ENCODE results near the gene MBD5. TPM values are rescaled to one million over a fixed set of nuclear protein-coding genes. Genes with fewer than 3 reads are reported as not detected.

Gene MBD5
- total RNA-seq, 2 experiments from 2014 or later, result 13.8 to 46.3 TPM

DNA sequence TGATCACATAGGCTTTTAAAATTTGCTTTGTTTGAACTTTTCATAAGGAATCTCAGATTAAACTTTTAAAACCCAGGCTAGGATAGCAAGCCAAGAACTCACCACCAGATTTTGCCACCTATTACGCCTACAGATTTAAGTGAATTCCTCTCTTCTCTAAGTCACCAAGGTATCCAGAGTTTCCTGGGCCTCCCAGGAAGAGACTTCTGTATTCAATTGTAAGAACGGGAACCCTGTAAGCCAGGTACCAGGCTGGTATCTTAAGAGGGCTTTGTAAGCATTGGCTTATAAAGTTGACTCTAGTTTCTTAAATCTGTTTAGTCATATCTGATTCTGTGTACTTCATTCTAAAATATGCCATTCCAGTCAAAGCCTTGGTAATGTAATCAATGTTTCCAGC is 285.1 kb downstream of the MBD5 start:
- Histone ChIP-seq H3K79me2 (ENCODE audit: insufficient read depth, low read depth, low read length) (no peaks in the 10 kb centered on the region), H3K9me3 (ENCODE audit: low read length) (no peaks in the 10 kb centered on the region), H2AFZ (ENCODE audit: low read length) (no peak overlapping the region), H3K4me2 (ENCODE audit: low read length) (no peak overlapping the region), H3K36me3 (ENCODE audit: insufficient read depth, low read length) (no peaks in the 10 kb centered on the region), H3K4me1 (ENCODE audit: insufficient read depth, low read length, poor library complexity, severe bottlenecking) (no peaks in the 10 kb centered on the region), H3K4me3 (ENCODE audit: low read depth, low read length, poor library complexity, severe bottlenecking) (no peak overlapping the region), H3K27ac (ENCODE audit: low read depth, low read length, poor library complexity, severe bottlenecking) (no peak overlapping the region), H4K20me1 (ENCODE audit: insufficient read depth, low read length) (no peaks in the 10 kb centered on the region), H3K9me2 (ENCODE audit: insufficient read depth, low read length) (no peaks in the 10 kb centered on the region)
- no peak for DNase-seq (ENCODE audit: low spot score)
- TF ChIP-seq, protein P1, sequence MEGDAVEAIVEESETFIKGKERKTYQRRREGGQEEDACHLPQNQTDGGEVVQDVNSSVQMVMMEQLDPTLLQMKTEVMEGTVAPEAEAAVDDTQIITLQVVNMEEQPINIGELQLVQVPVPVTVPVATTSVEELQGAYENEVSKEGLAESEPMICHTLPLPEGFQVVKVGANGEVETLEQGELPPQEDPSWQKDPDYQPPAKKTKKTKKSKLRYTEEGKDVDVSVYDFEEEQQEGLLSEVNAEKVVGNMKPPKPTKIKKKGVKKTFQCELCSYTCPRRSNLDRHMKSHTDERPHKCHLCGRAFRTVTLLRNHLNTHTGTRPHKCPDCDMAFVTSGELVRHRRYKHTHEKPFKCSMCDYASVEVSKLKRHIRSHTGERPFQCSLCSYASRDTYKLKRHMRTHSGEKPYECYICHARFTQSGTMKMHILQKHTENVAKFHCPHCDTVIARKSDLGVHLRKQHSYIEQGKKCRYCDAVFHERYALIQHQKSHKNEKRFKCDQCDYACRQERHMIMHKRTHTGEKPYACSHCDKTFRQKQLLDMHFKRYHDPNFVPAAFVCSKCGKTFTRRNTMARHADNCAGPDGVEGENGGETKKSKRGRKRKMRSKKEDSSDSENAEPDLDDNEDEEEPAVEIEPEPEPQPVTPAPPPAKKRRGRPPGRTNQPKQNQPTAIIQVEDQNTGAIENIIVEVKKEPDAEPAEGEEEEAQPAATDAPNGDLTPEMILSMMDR (conservative IDR thresholded peaks at IDR 0.05; ENCODE audit: low read length), result no peak
- no peak for TF ChIP-seq EZH2phosphoT487 (IDR thresholded peaks at IDR 0.05; ENCODE audit: borderline replicate concordance, low read depth, low read length)
- CTCF ChIA-PET (ENCODE audit: unreplicated experiment), result no interaction called here
- intact Hi-C loops (cut with micrococcal nuclease; ENCODE audit: unreplicated experiment), result no loop called here
- POLR2A ChIA-PET, result no interaction called here
- no TSS peak for BruUV-seq (replicated peaks)

GRCh38 chr2:148317598-148317997 is 296.7 kb downstream of the MBD5 start:
- no TSS peak for BruUV-seq (replicated peaks)
- Histone ChIP-seq H3K79me2 (ENCODE audit: insufficient read depth, low read depth, low read length) (no peaks in the 10 kb centered on the region), H3K9me3 (ENCODE audit: low read length) (no peaks in the 10 kb centered on the region), H2AFZ (ENCODE audit: low read length) (no peak overlapping the region), H3K4me3 (ENCODE audit: low read depth, low read length, poor library complexity, severe bottlenecking) (no peak overlapping the region), H3K9me2 (ENCODE audit: insufficient read depth, low read length) (no peaks in the 10 kb centered on the region), H3K4me2 (ENCODE audit: low read length) (no peak overlapping the region), H4K20me1 (ENCODE audit: insufficient read depth, low read length) (no peaks in the 10 kb centered on the region), H3K36me3 (ENCODE audit: insufficient read depth, low read length) (no peaks in the 10 kb centered on the region), H3K27ac (ENCODE audit: low read depth, low read length, poor library complexity, severe bottlenecking) (no peak overlapping the region), H3K4me1 (ENCODE audit: insufficient read depth, low read length, poor library complexity, severe bottlenecking) (no peaks in the 10 kb centered on the region)
- DNase-seq (ENCODE audit: low spot score), result no peak
- POLR2A ChIA-PET, result no interaction called here
- CTCF ChIA-PET (ENCODE audit: unreplicated experiment), result no interaction called here
- TF ChIP-seq EZH2phosphoT487 (IDR thresholded peaks at IDR 0.05; ENCODE audit: borderline replicate concordance, low read depth, low read length), result no peak
- TF ChIP-seq, protein P1 (conservative IDR thresholded peaks at IDR 0.05; ENCODE audit: low read length), result no peak
- intact Hi-C loops (cut with micrococcal nuclease; ENCODE audit: unreplicated experiment), result no loop called here

DNA sequence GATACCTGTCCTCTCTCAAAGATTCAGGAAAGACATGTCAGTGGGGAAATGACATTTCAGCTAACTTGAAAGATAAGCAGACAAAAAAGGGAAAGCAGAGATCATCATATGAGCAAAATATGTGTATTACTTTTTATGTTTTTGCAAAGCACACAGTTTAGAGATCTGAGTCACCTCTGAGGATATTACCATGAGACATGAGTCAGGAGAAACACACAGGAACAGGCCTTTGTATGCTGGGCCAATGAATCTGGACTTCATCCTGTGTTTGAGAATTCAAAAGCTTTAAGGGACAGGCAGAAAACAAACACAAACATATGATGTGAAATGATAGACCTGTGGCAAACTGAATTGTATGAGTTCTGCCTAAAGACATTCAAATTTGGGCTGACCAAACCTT is 317.6 kb downstream of the MBD5 start:
- ChIA-PET CTCF (ENCODE audit: unreplicated experiment) (no interaction called here), POLR2A (interaction anchor here (0.6 kb wide), 2 partner anchors 36 to 385 kb away, joined by 3 to 5 read pairs; no protein-coding TSS in a partner anchor)
- intact Hi-C loops (cut with micrococcal nuclease; ENCODE audit: unreplicated experiment), result no loop called here
- TF ChIP-seq, protein P1 (conservative IDR thresholded peaks at IDR 0.05; ENCODE audit: low read length), result no peak
- TF ChIP-seq EZH2phosphoT487 (IDR thresholded peaks at IDR 0.05; ENCODE audit: borderline replicate concordance, low read depth, low read length), result no peak
- Histone ChIP-seq H3K4me3 (ENCODE audit: low read depth, low read length, poor library complexity, severe bottlenecking) (no peak overlapping the region), H3K27ac (ENCODE audit: low read depth, low read length, poor library complexity, severe bottlenecking) (no peak overlapping the region), H2AFZ (ENCODE audit: low read length) (no peak overlapping the region), H3K4me1 (ENCODE audit: insufficient read depth, low read length, poor library complexity, severe bottlenecking) (no peaks in the 10 kb centered on the region), H3K9me3 (ENCODE audit: low read length) (no peaks in the 10 kb centered on the region), H3K9me2 (ENCODE audit: insufficient read depth, low read length) (no peaks in the 10 kb centered on the region), H3K79me2 (ENCODE audit: insufficient read depth, low read depth, low read length) (no peaks in the 10 kb centered on the region), H3K4me2 (ENCODE audit: low read length) (no peak overlapping the region), H3K36me3 (ENCODE audit: insufficient read depth, low read length) (no peaks in the 10 kb centered on the region), H4K20me1 (ENCODE audit: insufficient read depth, low read length) (no peaks in the 10 kb centered on the region)
- no peak for DNase-seq (ENCODE audit: low spot score)
- no TSS peak for BruUV-seq (replicated peaks)
